K562 (cell line): Measurements from ENCODE around the gene FAM114A2. TPM values are rescaled to one million over a fixed set of nuclear protein-coding genes. Genes with fewer than 3 reads are reported as not detected.

Experiments used
- ARID1B ChIP-seq: fragments of 450-650 bp; IDR thresholded peaks from 2 replicates; pipeline ENCODE4 v1.6.1; 2016; ENCODE audit warnings: antibody characterized with exemption, mild to moderate bottlenecking, inconsistent platforms
- CREM ChIP-seq: IDR thresholded peaks from 2 replicates; pipeline ENCODE4 v1.6.1; 2014; ENCODE audit warnings: antibody characterized with exemption, low read depth
- MAZ ChIP-seq, 2 experiments: fragments of 450-650 bp in 1 of 2; sonication (generic) in 1 of 2; formaldehyde crosslinking; IDR thresholded peaks in 1 of 2; conservative IDR thresholded peaks in 1 of 2; 2 replicates each; pipeline versions ENCODE4 v1.4.0 to v1.5.0; 2020; ENCODE audit warnings: mild to moderate bottlenecking in 1 of 2, missing genetic modification reagents in 1 of 2
- RBM39 ChIP-seq: fragments of 200-400 bp; formaldehyde crosslinking; optimal IDR thresholded peaks from 2 replicates; pipeline ENCODE3; 2018; ENCODE audit warnings: low read depth, low read length
- SAFB ChIP-seq: fragments of 200-400 bp; formaldehyde crosslinking; IDR thresholded peaks from 2 replicates; pipeline ENCODE4 v1.6.1; 2017; ENCODE audit warnings: low read depth, low read length, borderline replicate concordance
- SMAD1 ChIP-seq: fragments of 150-350 bp; IDR thresholded peaks from 2 replicates; pipeline ENCODE4 v1.6.1; 2014; ENCODE audit warnings: low read length, low read depth; ENCODE audit not compliant: partially characterized antibody
- SMARCA5 ChIP-seq: fragments of 450-650 bp; IDR thresholded peaks from 2 replicates; pipeline ENCODE4 v1.6.1; 2016
- TAF15 ChIP-seq: fragments of 200-400 bp; formaldehyde crosslinking; IDR thresholded peaks from 2 replicates; pipeline ENCODE4 v1.6.1; 2017; ENCODE audit warnings: mild to moderate bottlenecking, low read depth, low read length, moderate library complexity
- TGIF2 ChIP-seq: sonication (generic); formaldehyde crosslinking; IDR thresholded peaks from 2 replicates; pipeline ENCODE4 v1.8.1; 2022; ENCODE audit warnings: mild to moderate bottlenecking, missing genetic modification reagents, moderate library complexity
- ZBTB11 ChIP-seq, 3 experiments: fragments of 200-800 bp in 1 of 3; fragments of 250-450 bp in 1 of 3; fragments of 450-650 bp in 1 of 3; sonication (Bioruptor Pico) in 1 of 3; sonication (Bioruptor generic) in 1 of 3; formaldehyde crosslinking in 1 of 3; IDR thresholded peaks; 2 replicates each; pipeline versions ENCODE4 v1.6.1 to v1.8.0; 2016 to 2022; ENCODE audit warnings: mild to moderate bottlenecking in 2 of 3, missing genetic modification characterization in 2 of 3, missing compliant biosample characterization in 1 of 3, moderate library complexity in 1 of 3
- polyA plus RNA-seq, 8 experiments: library from polyadenylated mRNA; depleted of rRNA in 4 of 8; stranded (reverse) in 5 of 8; unstranded in 3 of 8; fragments of >200 nt; fragmentation: Nextera tagmentation in 2 of 8; fragmentation: Illumina TruSeq in 1 of 8; extraction: Ambion mirVana in 2 of 8; extraction: Trizol in 1 of 8; gene quantifications; 2 replicates each; pipeline versions ENCODE4 v1.2.1 to v1.2.3, GENCODE V29; 2011 to 2014; ENCODE audit warnings: inconsistent platforms in 1 of 8, missing spikeins in 1 of 8
- total RNA-seq, 7 experiments: library from RNA; depleted of rRNA in 6 of 7; stranded (reverse); fragments of >200 nt in 6 of 7; fragmentation: Illumina TruSeq in 2 of 7; extraction: Trizol in 2 of 7; gene quantifications; 2 replicates each; pipeline versions ENCODE4 v1.2.1 to v1.2.3, GENCODE V29; 2011 to 2021; ENCODE audit warnings: low replicate concordance in 1 of 7
- TF ChIP-seq, protein P1 (sequence below): fragments of 200-600 bp; sonication (generic); IDR thresholded peaks from one replicate; pipeline ENCODE4 v1.6.1; 2012; ENCODE audit warnings: mild to moderate bottlenecking, low read depth, low read length, inconsistent platforms
- TF ChIP-seq, protein P2 (sequence below): fragments of 450-650 bp; IDR thresholded peaks from 2 replicates; pipeline ENCODE4 v1.6.1; 2014; ENCODE audit warnings: low read depth, mild to moderate bottlenecking, moderate library complexity, borderline replicate concordance

Gene FAM114A2
- total and polyA plus RNA-seq, 9 of the 15 experiments (the other 6 are each of a cell fraction or from before 2014, with no cell fraction given) = 14.4 to 28.1 (median 21.2) TPM

DNA sequence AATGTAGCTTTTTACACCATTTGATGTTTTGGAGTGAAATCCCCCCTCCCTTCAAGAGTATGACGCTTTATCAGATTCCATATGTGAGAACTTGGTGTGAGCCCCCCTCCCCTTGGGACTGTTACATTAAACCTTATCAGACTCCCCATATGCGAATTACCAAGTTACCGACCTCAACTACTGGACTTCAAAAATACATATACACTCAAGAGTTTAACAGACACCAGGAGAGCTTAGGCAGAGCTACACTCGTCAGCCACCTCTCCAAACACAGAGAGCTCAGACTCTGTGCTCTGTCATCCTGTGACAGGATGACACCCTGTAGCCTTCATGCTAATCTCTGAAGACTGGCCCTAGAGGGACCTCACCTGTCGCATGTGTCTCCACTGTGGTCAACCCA, 50.2 kb downstream of the FAM114A2 start (continued):
- no peak for TF ChIP-seq ZBTB11 (CRISPR knock-in tag; IDR thresholded peaks at IDR 0.05)
- TF ChIP-seq MAZ (CRISPR knock-in tag; conservative IDR thresholded peaks at IDR 0.05 in 1 of 2, IDR thresholded peaks at IDR 0.05 in 1 of 2) = 0 out of 4 replicates have a peak, but pooled peaks of 1 of the 2 experiments have one; percentile 27
- TF ChIP-seq TAF15 = no peak
- TF ChIP-seq SAFB = no peak
- TF ChIP-seq, protein P1, sequence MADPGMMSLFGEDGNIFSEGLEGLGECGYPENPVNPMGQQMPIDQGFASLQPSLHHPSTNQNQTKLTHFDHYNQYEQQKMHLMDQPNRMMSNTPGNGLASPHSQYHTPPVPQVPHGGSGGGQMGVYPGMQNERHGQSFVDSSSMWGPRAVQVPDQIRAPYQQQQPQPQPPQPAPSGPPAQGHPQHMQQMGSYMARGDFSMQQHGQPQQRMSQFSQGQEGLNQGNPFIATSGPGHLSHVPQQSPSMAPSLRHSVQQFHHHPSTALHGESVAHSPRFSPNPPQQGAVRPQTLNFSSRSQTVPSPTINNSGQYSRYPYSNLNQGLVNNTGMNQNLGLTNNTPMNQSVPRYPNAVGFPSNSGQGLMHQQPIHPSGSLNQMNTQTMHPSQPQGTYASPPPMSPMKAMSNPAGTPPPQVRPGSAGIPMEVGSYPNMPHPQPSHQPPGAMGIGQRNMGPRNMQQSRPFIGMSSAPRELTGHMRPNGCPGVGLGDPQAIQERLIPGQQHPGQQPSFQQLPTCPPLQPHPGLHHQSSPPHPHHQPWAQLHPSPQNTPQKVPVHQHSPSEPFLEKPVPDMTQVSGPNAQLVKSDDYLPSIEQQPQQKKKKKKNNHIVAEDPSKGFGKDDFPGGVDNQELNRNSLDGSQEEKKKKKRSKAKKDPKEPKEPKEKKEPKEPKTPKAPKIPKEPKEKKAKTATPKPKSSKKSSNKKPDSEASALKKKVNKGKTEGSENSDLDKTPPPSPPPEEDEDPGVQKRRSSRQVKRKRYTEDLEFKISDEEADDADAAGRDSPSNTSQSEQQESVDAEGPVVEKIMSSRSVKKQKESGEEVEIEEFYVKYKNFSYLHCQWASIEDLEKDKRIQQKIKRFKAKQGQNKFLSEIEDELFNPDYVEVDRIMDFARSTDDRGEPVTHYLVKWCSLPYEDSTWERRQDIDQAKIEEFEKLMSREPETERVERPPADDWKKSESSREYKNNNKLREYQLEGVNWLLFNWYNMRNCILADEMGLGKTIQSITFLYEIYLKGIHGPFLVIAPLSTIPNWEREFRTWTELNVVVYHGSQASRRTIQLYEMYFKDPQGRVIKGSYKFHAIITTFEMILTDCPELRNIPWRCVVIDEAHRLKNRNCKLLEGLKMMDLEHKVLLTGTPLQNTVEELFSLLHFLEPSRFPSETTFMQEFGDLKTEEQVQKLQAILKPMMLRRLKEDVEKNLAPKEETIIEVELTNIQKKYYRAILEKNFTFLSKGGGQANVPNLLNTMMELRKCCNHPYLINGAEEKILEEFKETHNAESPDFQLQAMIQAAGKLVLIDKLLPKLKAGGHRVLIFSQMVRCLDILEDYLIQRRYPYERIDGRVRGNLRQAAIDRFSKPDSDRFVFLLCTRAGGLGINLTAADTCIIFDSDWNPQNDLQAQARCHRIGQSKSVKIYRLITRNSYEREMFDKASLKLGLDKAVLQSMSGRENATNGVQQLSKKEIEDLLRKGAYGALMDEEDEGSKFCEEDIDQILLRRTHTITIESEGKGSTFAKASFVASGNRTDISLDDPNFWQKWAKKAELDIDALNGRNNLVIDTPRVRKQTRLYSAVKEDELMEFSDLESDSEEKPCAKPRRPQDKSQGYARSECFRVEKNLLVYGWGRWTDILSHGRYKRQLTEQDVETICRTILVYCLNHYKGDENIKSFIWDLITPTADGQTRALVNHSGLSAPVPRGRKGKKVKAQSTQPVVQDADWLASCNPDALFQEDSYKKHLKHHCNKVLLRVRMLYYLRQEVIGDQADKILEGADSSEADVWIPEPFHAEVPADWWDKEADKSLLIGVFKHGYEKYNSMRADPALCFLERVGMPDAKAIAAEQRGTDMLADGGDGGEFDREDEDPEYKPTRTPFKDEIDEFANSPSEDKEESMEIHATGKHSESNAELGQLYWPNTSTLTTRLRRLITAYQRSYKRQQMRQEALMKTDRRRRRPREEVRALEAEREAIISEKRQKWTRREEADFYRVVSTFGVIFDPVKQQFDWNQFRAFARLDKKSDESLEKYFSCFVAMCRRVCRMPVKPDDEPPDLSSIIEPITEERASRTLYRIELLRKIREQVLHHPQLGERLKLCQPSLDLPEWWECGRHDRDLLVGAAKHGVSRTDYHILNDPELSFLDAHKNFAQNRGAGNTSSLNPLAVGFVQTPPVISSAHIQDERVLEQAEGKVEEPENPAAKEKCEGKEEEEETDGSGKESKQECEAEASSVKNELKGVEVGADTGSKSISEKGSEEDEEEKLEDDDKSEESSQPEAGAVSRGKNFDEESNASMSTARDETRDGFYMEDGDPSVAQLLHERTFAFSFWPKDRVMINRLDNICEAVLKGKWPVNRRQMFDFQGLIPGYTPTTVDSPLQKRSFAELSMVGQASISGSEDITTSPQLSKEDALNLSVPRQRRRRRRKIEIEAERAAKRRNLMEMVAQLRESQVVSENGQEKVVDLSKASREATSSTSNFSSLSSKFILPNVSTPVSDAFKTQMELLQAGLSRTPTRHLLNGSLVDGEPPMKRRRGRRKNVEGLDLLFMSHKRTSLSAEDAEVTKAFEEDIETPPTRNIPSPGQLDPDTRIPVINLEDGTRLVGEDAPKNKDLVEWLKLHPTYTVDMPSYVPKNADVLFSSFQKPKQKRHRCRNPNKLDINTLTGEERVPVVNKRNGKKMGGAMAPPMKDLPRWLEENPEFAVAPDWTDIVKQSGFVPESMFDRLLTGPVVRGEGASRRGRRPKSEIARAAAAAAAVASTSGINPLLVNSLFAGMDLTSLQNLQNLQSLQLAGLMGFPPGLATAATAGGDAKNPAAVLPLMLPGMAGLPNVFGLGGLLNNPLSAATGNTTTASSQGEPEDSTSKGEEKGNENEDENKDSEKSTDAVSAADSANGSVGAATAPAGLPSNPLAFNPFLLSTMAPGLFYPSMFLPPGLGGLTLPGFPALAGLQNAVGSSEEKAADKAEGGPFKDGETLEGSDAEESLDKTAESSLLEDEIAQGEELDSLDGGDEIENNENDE = no peak
- no peak for TF ChIP-seq RBM39
- TF ChIP-seq, protein P2, sequence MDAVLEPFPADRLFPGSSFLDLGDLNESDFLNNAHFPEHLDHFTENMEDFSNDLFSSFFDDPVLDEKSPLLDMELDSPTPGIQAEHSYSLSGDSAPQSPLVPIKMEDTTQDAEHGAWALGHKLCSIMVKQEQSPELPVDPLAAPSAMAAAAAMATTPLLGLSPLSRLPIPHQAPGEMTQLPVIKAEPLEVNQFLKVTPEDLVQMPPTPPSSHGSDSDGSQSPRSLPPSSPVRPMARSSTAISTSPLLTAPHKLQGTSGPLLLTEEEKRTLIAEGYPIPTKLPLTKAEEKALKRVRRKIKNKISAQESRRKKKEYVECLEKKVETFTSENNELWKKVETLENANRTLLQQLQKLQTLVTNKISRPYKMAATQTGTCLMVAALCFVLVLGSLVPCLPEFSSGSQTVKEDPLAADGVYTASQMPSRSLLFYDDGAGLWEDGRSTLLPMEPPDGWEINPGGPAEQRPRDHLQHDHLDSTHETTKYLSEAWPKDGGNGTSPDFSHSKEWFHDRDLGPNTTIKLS = no peak
- no peak for TF ChIP-seq SMAD1
- TF ChIP-seq TGIF2 (CRISPR knock-in tag) = no peak
- peak; percentile 50 for TF ChIP-seq ARID1B
- peak; percentile 77 for TF ChIP-seq CREM
- no peak for TF ChIP-seq SMARCA5
